Omental fat pad (tissue), 4 donors: ENCODE results near the gene KRTAP12-1. TPM values are rescaled to one million over a fixed set of nuclear protein-coding genes. Genes with fewer than 3 reads are reported as not detected.

Experiments
- ATAC-seq: fragments of 150-250 bp; one replicate; pipeline ENCODE4 v1.9.1; 2016; ENCODE audit warnings: mild to moderate bottlenecking, moderate library complexity; ENCODE audit not compliant: low FRiP score
- DNase-seq: peaks from one replicate; pipeline ENCODE4 v3.0.0-alpha.2; 2019; ENCODE audit warnings: low spot score
- CTCF ChIP-seq, 3 donors: fragments of 450-650 bp; IDR thresholded peaks; one replicate each; pipeline ENCODE4 v1.5.1; 2016 to 2017; ENCODE audit warnings: antibody characterized with exemption in 3 of 3, mild to moderate bottlenecking in 3 of 3, moderate library complexity in 2 of 3
- total RNA-seq, 4 donors: library from RNA; depleted of rRNA; stranded (reverse); fragments of >200 nt; gene quantifications; one replicate each; pipeline ENCODE4 v1.1.0, GENCODE V29; 2016

The KRTAP12-1 gene
- total RNA-seq, 4 donors from 2014 or later: not detected

- no peak for TF ChIP-seq CTCF (IDR thresholded peaks at IDR 0.05)
- DNase-seq: no peak
- ATAC-seq: no peak
Measured at GRCh38 chr21:44706706-44707581, 25.0 kb upstream of the KRTAP12-1 start.

GRCh38 chr21:44706026-44706705 lies 24.2 kb upstream of the KRTAP12-1 start:
- TF ChIP-seq CTCF (IDR thresholded peaks at IDR 0.05): no peak
- DNase-seq: peak; percentile 9
- ATAC-seq: no peak

- DNase-seq: no peak
- ATAC-seq: no peak
- no peak for TF ChIP-seq CTCF (IDR thresholded peaks at IDR 0.05)
Measured at GRCh38 chr21:44704636-44705001, 22.7 kb upstream of the KRTAP12-1 start.

GRCh38 chr21:44703731-44704635 lies 22.0 kb upstream of the KRTAP12-1 start:
- DNase-seq (peak; percentile 11), ATAC-seq (no peak)
- TF ChIP-seq CTCF (IDR thresholded peaks at IDR 0.05): no peak

- TF ChIP-seq CTCF (IDR thresholded peaks at IDR 0.05): no peak
- DNase-seq: no peak
- no peak for ATAC-seq
Measured at GRCh38 chr21:44702973-44703730, 21.2 kb upstream of the KRTAP12-1 start.
